HEK293 (cell line): ENCODE data around the gene LHFPL4.

ENCODE experiments used
- CTCF ChIA-PET: fragments of 350-600 bp; formaldehyde crosslinking; extraction: SDS; loops from one replicate; lab custom pipeline; 2021; ENCODE audit warnings: antibody characterized with exemption; lab: Yijun Ruan, JAX
- POLR2A ChIA-PET: fragments of 300-600 bp; formaldehyde crosslinking; extraction: SDS; loops from one replicate; lab custom pipeline; 2020; ENCODE audit warnings: antibody characterized with exemption, inconsistent platforms; lab: Yijun Ruan, JAX
- H3K27ac ChIP-seq: fragments of 200-500 bp; sonication (Bioruptor generic); 2 replicates; pipeline ENCODE4 v1.5.1; 2014; ENCODE audit warnings: low read depth, low read length, control low read depth, inconsistent platforms; ENCODE audit errors: extremely low read depth
- H3K36me3 ChIP-seq, 2 experiments: fragments of 200-500 bp in 1 of 2; sonication (Bioruptor generic) in 1 of 2; 1 replicate in 1 of 2; 2 replicates in 1 of 2; pipeline ENCODE4 v1.5.1; 2014 to 2017; ENCODE audit warnings: inconsistent platforms in 2 of 2, low read length in 2 of 2; ENCODE audit not compliant: control insufficient read depth in 2 of 2, insufficient read depth in 1 of 2
- H3K4me1 ChIP-seq: fragments of 200-500 bp; sonication (Bioruptor generic); 2 replicates; pipeline ENCODE4 v1.5.1; 2014; ENCODE audit warnings: mild to moderate bottlenecking, low read length, inconsistent platforms; ENCODE audit not compliant: control insufficient read depth, insufficient read depth
- H3K4me3 ChIP-seq: 2 replicates; pipeline ENCODE4 v1.5.1; 2011; ENCODE audit warnings: low read depth, mild to moderate bottlenecking, control low read depth, low read length, moderate library complexity
- H3K9me3 ChIP-seq: fragments of 200-500 bp; sonication (Bioruptor generic); 2 replicates; pipeline ENCODE4 v1.5.1; 2014; ENCODE audit warnings: low read depth, low read length, inconsistent platforms; ENCODE audit not compliant: control insufficient read depth, insufficient read depth
- HOXD13 ChIP-seq: sonication (generic); formaldehyde crosslinking; IDR thresholded peaks from 2 replicates; pipeline ENCODE4 v1.8.0; 2022; ENCODE audit warnings: missing genetic modification reagents, borderline replicate concordance
- MZF1 ChIP-seq: fragments of 450-650 bp; formaldehyde crosslinking; IDR thresholded peaks from 2 replicates; pipeline ENCODE4 v1.5.1; 2017; ENCODE audit warnings: missing biosample characterization, missing genetic modification characterization, borderline replicate concordance
- OSR2 ChIP-seq: fragments of 450-650 bp; formaldehyde crosslinking; IDR thresholded peaks from 2 replicates; pipeline ENCODE4 v1.5.1; 2016; ENCODE audit warnings: missing biosample characterization, missing genetic modification characterization
- SCRT2 ChIP-seq: fragments of 450-650 bp; formaldehyde crosslinking; IDR thresholded peaks from 2 replicates; pipeline ENCODE4 v1.5.1; 2016; ENCODE audit warnings: missing biosample characterization, missing genetic modification characterization
- YY1 ChIP-seq: fragments of 450-650 bp; formaldehyde crosslinking; IDR thresholded peaks from 2 replicates; pipeline ENCODE4 v1.5.1; 2018; ENCODE audit warnings: missing biosample characterization, missing genetic modification characterization
- YY2 ChIP-seq: fragments of 450-650 bp; formaldehyde crosslinking; IDR thresholded peaks from 2 replicates; pipeline ENCODE4 v1.5.1; 2016; ENCODE audit warnings: missing biosample characterization, missing genetic modification characterization
- ZBTB11 ChIP-seq: fragments of 450-650 bp; formaldehyde crosslinking; conservative IDR thresholded peaks from 2 replicates; pipeline ENCODE4 v1.5.1; 2016; ENCODE audit warnings: low read depth, missing biosample characterization, missing genetic modification characterization
- ZBTB44 ChIP-seq: fragments of 450-650 bp; IDR thresholded peaks from 2 replicates; pipeline ENCODE4 v1.5.1; 2018; ENCODE audit warnings: missing biosample characterization, mild to moderate bottlenecking, missing genetic modification characterization
- ZBTB7A ChIP-seq: fragments of 450-650 bp; formaldehyde crosslinking; IDR thresholded peaks from 2 replicates; pipeline ENCODE4 v1.5.1; 2016; ENCODE audit warnings: low read depth, missing biosample characterization, missing genetic modification characterization
- ZFP69B ChIP-seq: fragments of 450-650 bp; formaldehyde crosslinking; IDR thresholded peaks from 2 replicates; pipeline ENCODE4 v1.5.1; 2016; ENCODE audit warnings: missing biosample characterization, missing genetic modification characterization
- ZNF146 ChIP-seq: fragments of 450-650 bp; formaldehyde crosslinking; IDR thresholded peaks from 2 replicates; pipeline ENCODE4 v1.5.1; 2016; ENCODE audit warnings: missing biosample characterization, missing genetic modification characterization
- ZNF2 ChIP-seq: fragments of 450-650 bp; formaldehyde crosslinking; IDR thresholded peaks from 2 replicates; pipeline ENCODE4 v1.5.1; 2016; ENCODE audit warnings: missing biosample characterization, missing genetic modification characterization
- ZNF24 ChIP-seq: fragments of 450-650 bp; formaldehyde crosslinking; IDR thresholded peaks from 2 replicates; pipeline ENCODE4 v1.5.1; 2016; ENCODE audit warnings: missing biosample characterization, missing genetic modification characterization
- ZNF302 ChIP-seq: fragments of 450-650 bp; formaldehyde crosslinking; IDR thresholded peaks from 2 replicates; pipeline ENCODE4 v1.5.1; 2016; ENCODE audit warnings: missing biosample characterization, missing genetic modification characterization, low read depth
- ZNF521 ChIP-seq: fragments of 450-650 bp; formaldehyde crosslinking; IDR thresholded peaks from 2 replicates; pipeline ENCODE4 v1.5.1; 2017; ENCODE audit warnings: missing biosample characterization, mild to moderate bottlenecking, missing genetic modification characterization
- ZNF544 ChIP-seq: fragments of 450-650 bp; formaldehyde crosslinking; IDR thresholded peaks from 2 replicates; pipeline ENCODE4 v1.5.0; 2017; ENCODE audit warnings: missing biosample characterization, missing genetic modification characterization
- ZNF571 ChIP-seq: fragments of 450-650 bp; formaldehyde crosslinking; IDR thresholded peaks from 2 replicates; pipeline ENCODE4 v1.5.0; 2017; ENCODE audit warnings: missing biosample characterization, missing genetic modification characterization
- ZNF629 ChIP-seq: fragments of 450-650 bp; formaldehyde crosslinking; IDR thresholded peaks from 2 replicates; pipeline ENCODE4 v1.5.1; 2017; ENCODE audit warnings: missing biosample characterization, missing genetic modification characterization
- ZNF660 ChIP-seq: fragments of 450-650 bp; IDR thresholded peaks from 2 replicates; pipeline ENCODE4 v1.5.1; 2018; ENCODE audit warnings: missing biosample characterization, mild to moderate bottlenecking, missing genetic modification characterization
- ZNF664 ChIP-seq: fragments of 450-650 bp; formaldehyde crosslinking; IDR thresholded peaks from 2 replicates; pipeline ENCODE4 v1.5.1; 2016; ENCODE audit warnings: missing biosample characterization, missing genetic modification characterization
- ZNF830 ChIP-seq: fragments of 450-650 bp; IDR thresholded peaks from 2 replicates; pipeline ENCODE4 v1.5.0; 2018; ENCODE audit warnings: missing biosample characterization, missing genetic modification characterization, low read depth, mild to moderate bottlenecking, moderate library complexity
- ZNF837 ChIP-seq: fragments of 450-650 bp; formaldehyde crosslinking; IDR thresholded peaks from 2 replicates; pipeline ENCODE4 v1.5.1; 2016; ENCODE audit warnings: missing biosample characterization, missing genetic modification characterization
- ZSCAN30 ChIP-seq: fragments of 450-650 bp; IDR thresholded peaks from 2 replicates; pipeline ENCODE4 v1.5.1; 2018; ENCODE audit warnings: missing biosample characterization, mild to moderate bottlenecking, missing genetic modification characterization, moderate library complexity

LHFPL4 gene

GRCh38 chr3:9548991-9549390 lies 4.6 kb downstream of the LHFPL4 start:
- CTCF ChIA-PET: no interaction called here

GRCh38 chr3:9542182-9542581 lies 11.4 kb downstream of the LHFPL4 start:
- TF ChIP-seq ZFP69B: no peak
- 0 out of 2 replicates have a peak, but pooled peaks have one; percentile 4 for TF ChIP-seq ZNF146 (tag by site-specific recombination)
- TF ChIP-seq, all 188 proteins: peak for 1
- POLR2A ChIA-PET: interaction anchor here (0.6 kb wide), 1 partner anchor 40 kb away, joined by 3 read pairs; no protein-coding TSS in a partner anchor
- CTCF ChIA-PET: no interaction called here

More at GRCh38 chr3:9548991-9549390, 4.6 kb downstream of the LHFPL4 start:
- POLR2A ChIA-PET: no interaction called here
- Histone ChIP-seq H3K27ac (no peak overlapping the region), H3K4me1 (no peaks in the 10 kb centered on the region), H3K36me3 (peaks cover 0 to 8% of the 10 kb centered on the region in 2 experiments; a peak in 1 of 3 replicates), H3K4me3 (no peak overlapping the region), H3K9me3 (no peaks in the 10 kb centered on the region)
- TF ChIP-seq ZNF830 (tag by site-specific recombination): no peak
- TF ChIP-seq ZNF660 (tag by site-specific recombination): no peak
- no peak for TF ChIP-seq ZNF544 (tag by site-specific recombination)
- TF ChIP-seq SCRT2 (tag by site-specific recombination): no peak
- no peak for TF ChIP-seq ZBTB11 (tag by site-specific recombination)
- TF ChIP-seq ZNF664: no peak
- TF ChIP-seq ZNF2 (tag by site-specific recombination): no peak
- no peak for TF ChIP-seq OSR2 (tag by site-specific recombination)
- TF ChIP-seq HOXD13 (CRISPR knock-in tag): no peak
- no peak for TF ChIP-seq ZNF571 (tag by site-specific recombination)
- no peak for TF ChIP-seq ZNF837 (tag by site-specific recombination)
- TF ChIP-seq ZBTB7A (tag by site-specific recombination): no peak
- TF ChIP-seq ZNF24: no peak
- TF ChIP-seq YY2: no peak

GRCh38 chr3:9536212-9536611 lies 17.4 kb downstream of the LHFPL4 start:
- CTCF ChIA-PET: interaction anchor here (0.7 to 0.9 kb wide), 3 partner anchors 28 to 247 kb away, joined by 3 to 5 read pairs (median 3); no protein-coding TSS in a partner anchor
- POLR2A ChIA-PET: no interaction called here
- Histone ChIP-seq H3K4me1 (no peaks in the 10 kb centered on the region), H3K4me3 (no peak overlapping the region), H3K27ac (no peak overlapping the region), H3K36me3 (no peaks in the 10 kb centered on the region; a peak in 1 of 3 replicates), H3K9me3 (no peaks in the 10 kb centered on the region)
- TF ChIP-seq ZNF521 (tag by site-specific recombination) (no peak), ZSCAN30 (tag by site-specific recombination) (no peak), YY1 (tag by site-specific recombination) (no peak), ZNF302 (tag by site-specific recombination) (no peak), ZBTB44 (no peak), MZF1 (tag by site-specific recombination) (no peak), ZNF629 (tag by site-specific recombination) (no peak)

More at GRCh38 chr3:9542182-9542581, 11.4 kb downstream of the LHFPL4 start:
- H3K4me3 ChIP-seq: no peak overlapping the region
- H3K27ac ChIP-seq: no peak overlapping the region
- H3K36me3 ChIP-seq: peaks cover 0 to 11% of the 10 kb centered on the region in 2 experiments; a peak in 1 of 3 replicates
- H3K9me3 ChIP-seq: no peaks in the 10 kb centered on the region
- no peaks in the 10 kb centered on the region for H3K4me1 ChIP-seq
